Measurements from ENCODE around the gene S100A5. TPM values are rescaled to one million over a fixed set of nuclear protein-coding genes. Genes with fewer than 3 reads are reported as not detected.
A peak's percentile ranks its signal among the peaks of the same experiment; 100 is the strongest.
"Not testable (repeated sequence)": the region's sequence is repeated elsewhere in the genome, so short reads cannot be mapped to it uniquely, and the experiment has no call there.

The S100A5 gene
- total and polyA plus RNA-seq, 8 donors = not detected

DNA sequence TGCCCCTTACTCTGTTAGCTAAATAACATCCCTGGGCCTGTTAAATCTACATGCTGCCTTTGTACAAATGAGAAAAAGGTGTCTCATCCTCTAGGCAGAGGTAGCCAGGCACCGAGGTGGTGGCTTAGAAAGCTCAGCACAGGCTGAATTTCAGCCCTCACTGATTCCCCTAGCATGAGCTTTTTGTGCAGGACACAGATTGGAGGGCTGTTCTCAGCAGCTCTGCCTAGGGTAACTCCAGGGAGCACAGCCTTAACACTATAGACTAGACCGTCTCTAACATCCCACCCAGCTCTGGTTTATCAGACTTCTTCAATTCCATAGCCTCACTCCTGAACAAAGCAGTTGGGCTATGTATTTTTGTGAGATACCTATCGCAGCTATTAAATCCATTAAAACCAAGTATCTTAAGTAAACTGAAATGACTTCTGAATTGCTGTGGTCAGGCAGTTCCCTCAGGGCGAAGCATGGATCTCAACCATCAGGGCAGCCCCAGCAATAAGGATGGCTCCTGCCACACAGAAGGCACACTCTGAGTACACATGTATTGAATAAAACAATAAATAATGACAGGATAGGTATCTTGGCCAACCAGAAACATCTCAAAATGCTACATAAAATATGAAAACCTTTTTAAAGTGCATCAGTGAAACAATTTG is 19.8 kb downstream of the S100A5 start:
- H3K4me3 ChIP-seq = no peak overlapping the region
- no peak for FAIRE-seq
- ATAC-seq = no peak

GRCh38 chr1:153520137-153520691 is 20.5 kb downstream of the S100A5 start:
- H3K27me3 ChIP-seq; H3K4me3 ChIP-seq; intact Hi-C loops (cut with DNase I); H3K4me1 ChIP-seq; FAIRE-seq; H3K36me3 ChIP-seq; H3K9me3 ChIP-seq: not testable (repeated sequence)
- H3K27ac ChIP-seq = peak overlapping the region in 2 of 4 donors; percentile 45 to 56
- peak in 3 of 6 donors; percentile 57 to 68 (median 59) for DNase-seq
- ATAC-seq = peak; percentile 31 to 78 (median 66)
- 32 to 46% methylated on average over 4 to 5 of the region's 5 CpGs for WGBS, 2 donors

More for the DNA sequence above, 19.8 kb downstream of the S100A5 start:
- Histone ChIP-seq H3K27ac (peak overlapping the region in 2 of 4 donors; percentile 45 to 56), H3K4me1 (peaks cover 0 to 5% (median 3%) of the 10 kb centered on the region in 3 donors), H3K27me3 (no peaks in the 10 kb centered on the region), H3K36me3 (no peaks in the 10 kb centered on the region), H3K9me3 (no peaks in the 10 kb centered on the region)
- intact Hi-C loops (cut with DNase I) = no loop called here
- 75 to 80% methylated on average over 4 of the region's 4 CpGs for WGBS, 2 donors
- TF ChIP-seq CTCF (IDR thresholded peaks at IDR 0.05) = no peak
- DNase-seq = no peak

- Histone ChIP-seq H3K4me3 (no peak overlapping the region), H3K9me3 (no peaks in the 10 kb centered on the region), H3K36me3 (no peaks in the 10 kb centered on the region), H3K27me3 (no peaks in the 10 kb centered on the region), H3K4me1 (peaks cover 0 to 5% (median 3%) of the 10 kb centered on the region in 3 donors), H3K27ac (no peak overlapping the region)
- FAIRE-seq (no peak), DNase-seq (no peak), ATAC-seq (no peak)
- WGBS, 2 donors = 67 to 82% methylated on average over 3 of the region's 3 CpGs
- no peak for TF ChIP-seq CTCF (IDR thresholded peaks at IDR 0.05)
- intact Hi-C loops (cut with DNase I) = no loop called here
Measured at GRCh38 chr1:153519242-153519641, 21.5 kb downstream of the S100A5 start.

GRCh38 chr1:153515504-153516394 is 25.0 kb downstream of the S100A5 start:
- ATAC-seq = peak in 3 of 4 donors; percentile 63 to 67 (median 66)
- Histone ChIP-seq H3K4me3 (no peak overlapping the region), H3K36me3 (no peaks in the 10 kb centered on the region), H3K4me1 (peaks cover 0 to 3% (median 3%) of the 10 kb centered on the region in 3 donors), H3K9me3 (no peaks in the 10 kb centered on the region), H3K27ac (no peak overlapping the region), H3K27me3 (no peaks in the 10 kb centered on the region)
- no peak for FAIRE-seq
- 51 to 59% methylated on average over 8 of the region's 8 CpGs for WGBS, 2 donors
- intact Hi-C loops (cut with DNase I) = no loop called here
- DNase-seq = no peak
- no peak for TF ChIP-seq CTCF (IDR thresholded peaks at IDR 0.05)

- H3K36me3 ChIP-seq = no peaks in the 10 kb centered on the region
- FAIRE-seq = no peak
- ATAC-seq = no peak
- no peaks in the 10 kb centered on the region for H3K9me3 ChIP-seq
- H3K4me3 ChIP-seq = no peak overlapping the region
- no peak for DNase-seq
- WGBS, 2 donors = 86 to 94% methylated on average over 7 of the region's 7 CpGs
- H3K27me3 ChIP-seq = no peaks in the 10 kb centered on the region
- H3K4me1 ChIP-seq = no peaks in the 10 kb centered on the region
- no peak overlapping the region for H3K27ac ChIP-seq
- intact Hi-C loops (cut with DNase I) = loop anchor here in 2 of 3 donors (2.0 to 5.0 kb wide), 2 partner anchors 49 to 57 kb away; no protein-coding TSS in a partner anchor
- no peak for TF ChIP-seq CTCF (IDR thresholded peaks at IDR 0.05)
Measured at GRCh38 chr1:153513666-153514065, 27.1 kb downstream of the S100A5 start.
